Neuronal stem cell (in vitro differentiated cells): ENCODE data around the gene CAMTA1.

ENCODE experiments used
- DNase-seq: peaks from one replicate; pipeline ENCODE4 v3.0.0-alpha.2; 2013; ENCODE audit warnings: low spot score
- H2AFZ ChIP-seq: one replicate; pipeline ENCODE4 v1.6.1; 2013; ENCODE audit warnings: mild to moderate bottlenecking, low read length, inconsistent platforms
- H2AK5ac ChIP-seq: 2 replicates; pipeline ENCODE4 v1.6.1; 2013; ENCODE audit warnings: low read depth, mild to moderate bottlenecking, inconsistent platforms, low read length, moderate library complexity, mixed read lengths
- H2BK120ac ChIP-seq: 2 replicates; pipeline ENCODE4 v1.6.1; 2013; ENCODE audit warnings: low read depth, mild to moderate bottlenecking, inconsistent platforms, low read length, moderate library complexity, mixed read lengths
- H2BK12ac ChIP-seq: one replicate; pipeline ENCODE4 v1.6.1; 2013; ENCODE audit warnings: low read length, inconsistent platforms
- H2BK15ac ChIP-seq: 2 replicates; pipeline ENCODE4 v1.6.1; 2013; ENCODE audit warnings: mild to moderate bottlenecking, low read length, inconsistent platforms, mixed read lengths
- H2BK5ac ChIP-seq: one replicate; pipeline ENCODE4 v1.6.1; 2013; ENCODE audit warnings: inconsistent platforms, mild to moderate bottlenecking, low read length, moderate library complexity
- H3K14ac ChIP-seq: one replicate; pipeline ENCODE4 v1.6.1; 2013; ENCODE audit warnings: low read length, inconsistent platforms
- H3K18ac ChIP-seq: 2 replicates; pipeline ENCODE4 v1.6.1; 2013; ENCODE audit warnings: low read length, inconsistent platforms
- H3K23ac ChIP-seq: 2 replicates; pipeline ENCODE4 v1.6.1; 2013; ENCODE audit warnings: low read depth, mild to moderate bottlenecking, mixed read lengths, low read length, inconsistent platforms; ENCODE audit not compliant: poor library complexity
- H3K27ac ChIP-seq: replicated peaks from 3 replicates; pipeline ENCODE4 v1.5.1; 2013; ENCODE audit warnings: low read length, inconsistent platforms
- H3K27me3 ChIP-seq, 3 experiments: 2 replicates each; pipeline ENCODE4 v1.6.1; 2013; ENCODE audit warnings: low read length in 3 of 3, mild to moderate bottlenecking in 2 of 3, inconsistent platforms in 1 of 3, low read depth in 1 of 3, mixed read lengths in 1 of 3, moderate library complexity in 1 of 3; ENCODE audit not compliant: control insufficient read depth in 3 of 3, insufficient read depth in 3 of 3
- H3K36me3 ChIP-seq, 2 donors: replicated peaks in 1 of 2; 2 replicates each; pipeline ENCODE4 v1.6.1; 2013; ENCODE audit warnings: low read length in 2 of 2; ENCODE audit not compliant: control insufficient read depth in 2 of 2, insufficient read depth in 2 of 2
- H3K4ac ChIP-seq: 2 replicates; pipeline ENCODE4 v1.6.1; 2013; ENCODE audit warnings: inconsistent platforms, mild to moderate bottlenecking, low read length, moderate library complexity
- H3K4me1 ChIP-seq, 2 donors: 1 replicate in 1 of 2; 2 replicates in 1 of 2; pipeline ENCODE4 v1.6.1; 2013; ENCODE audit warnings: low read length in 2 of 2, low read depth in 1 of 2; ENCODE audit not compliant: control insufficient read depth in 2 of 2, insufficient read depth in 1 of 2
- H3K4me2 ChIP-seq: one replicate; pipeline ENCODE4 v1.6.1; 2013; ENCODE audit warnings: mild to moderate bottlenecking, low read length, inconsistent platforms; ENCODE audit not compliant: insufficient read depth, poor library complexity, severe bottlenecking
- H3K4me3 ChIP-seq, 2 donors: 2 replicates each; pipeline ENCODE4 v1.5.1; 2013; ENCODE audit warnings: low read length in 2 of 2, mild to moderate bottlenecking in 2 of 2, inconsistent platforms in 1 of 2, moderate library complexity in 1 of 2
- H3K79me1 ChIP-seq: one replicate; pipeline ENCODE4 v1.6.1; 2013; ENCODE audit warnings: low read depth, mild to moderate bottlenecking, inconsistent platforms, low read length, moderate library complexity
- H3K9ac ChIP-seq: one replicate; pipeline ENCODE4 v1.6.1; 2013; ENCODE audit warnings: mild to moderate bottlenecking, low read depth, low read length, inconsistent platforms; ENCODE audit not compliant: poor library complexity
- H3K9me3 ChIP-seq, 2 donors: replicated peaks in 1 of 2; 2 replicates each; pipeline versions ENCODE3 to v1.6.1; 2013; ENCODE audit warnings: low read length in 2 of 2, mild to moderate bottlenecking in 2 of 2, inconsistent platforms in 1 of 2, low read depth in 1 of 2, mixed read lengths in 1 of 2, moderate library complexity in 1 of 2; ENCODE audit not compliant: control insufficient read depth in 2 of 2, insufficient read depth in 1 of 2
- H4K8ac ChIP-seq: one replicate; pipeline ENCODE4 v1.6.1; 2013; ENCODE audit warnings: low read depth, mild to moderate bottlenecking, inconsistent platforms, low read length, moderate library complexity
- H4K91ac ChIP-seq: one replicate; pipeline ENCODE4 v1.6.1; 2013; ENCODE audit warnings: low read length, low read depth, mild to moderate bottlenecking, inconsistent platforms; ENCODE audit not compliant: poor library complexity
- WGBS, 2 donors: extraction: QIAGEN DNeasy Blood & Tissue Kit; methylation state at CpG; one replicate each; pipeline ENCODE4 v1.1.7; 2013; ENCODE audit warnings: missing lambda C conversion rate in 2 of 2, mixed read lengths in 1 of 2; ENCODE audit not compliant: insufficient read length in 2 of 2, insufficient replicate concordance in 1 of 2; ENCODE audit errors: extremely low coverage in 2 of 2; 5-methylcytosine and 5-hydroxymethylcytosine counted together

The CAMTA1 gene

GRCh38 chr1:6898974-6899539 lies 113.8 kb downstream of the CAMTA1 start:
- Histone ChIP-seq H3K9me3 (no peaks in the 10 kb centered on the region), H3K18ac (no peak overlapping the region), H2BK120ac (no peak overlapping the region), H2BK15ac (no peak overlapping the region), H2AK5ac (no peak overlapping the region), H4K91ac (no peak overlapping the region), H3K4me1 (peaks cover 1 to 3% of the 10 kb centered on the region in 2 donors), H3K36me3 (peaks cover 0 to 2% of the 10 kb centered on the region in 2 donors), H4K8ac (no peak overlapping the region), H3K23ac (no peak overlapping the region), H3K27me3 (no peaks in the 10 kb centered on the region), H2AFZ (no peak overlapping the region), H3K27ac (no peak overlapping the region), H2BK5ac (no peak overlapping the region), H2BK12ac (no peak overlapping the region), H3K4me2 (no peak overlapping the region), H3K79me1 (no peaks in the 10 kb centered on the region), H3K4me3 (no peak overlapping the region), H3K4ac (no peak overlapping the region), H3K9ac (no peak overlapping the region), H3K14ac (no peak overlapping the region)
- no peak for DNase-seq
- no CpG with 5 or more reads among the region's 7 CpGs for WGBS, 2 donors

GRCh38 chr1:6899621-6900020 lies 114.4 kb downstream of the CAMTA1 start:
- Histone ChIP-seq H2BK120ac (no peak overlapping the region), H4K8ac (no peak overlapping the region), H2AK5ac (no peak overlapping the region), H3K18ac (no peak overlapping the region), H2AFZ (no peak overlapping the region), H3K79me1 (no peaks in the 10 kb centered on the region), H4K91ac (no peak overlapping the region), H3K27ac (no peak overlapping the region), H2BK12ac (no peak overlapping the region), H2BK15ac (no peak overlapping the region), H3K36me3 (peaks cover 0 to 2% of the 10 kb centered on the region in 2 donors), H3K4me3 (no peak overlapping the region), H3K9me3 (no peaks in the 10 kb centered on the region), H3K4me1 (peaks cover 1 to 3% of the 10 kb centered on the region in 2 donors), H2BK5ac (no peak overlapping the region), H3K23ac (no peak overlapping the region), H3K4ac (no peak overlapping the region), H3K4me2 (no peak overlapping the region), H3K27me3 (no peaks in the 10 kb centered on the region), H3K9ac (no peak overlapping the region), H3K14ac (no peak overlapping the region)
- WGBS, 2 donors: no CpG with 5 or more reads among the region's 4 CpGs
- no peak for DNase-seq

- Histone ChIP-seq H3K79me1 (no peaks in the 10 kb centered on the region), H2AFZ (no peak overlapping the region), H2BK15ac (no peak overlapping the region), H3K23ac (no peak overlapping the region), H4K8ac (no peak overlapping the region), H4K91ac (no peak overlapping the region), H3K9ac (no peak overlapping the region), H2BK5ac (no peak overlapping the region), H2AK5ac (no peak overlapping the region), H3K18ac (no peak overlapping the region), H3K14ac (no peak overlapping the region), H3K4me1 (peaks cover 7 to 11% of the 10 kb centered on the region in 2 donors), H3K4me3 (no peak overlapping the region), H2BK12ac (no peak overlapping the region), H2BK120ac (no peak overlapping the region), H3K36me3 (peaks cover 0 to 2% of the 10 kb centered on the region in 2 donors), H3K27ac (no peak overlapping the region), H3K4me2 (no peak overlapping the region), H3K27me3 (no peaks in the 10 kb centered on the region), H3K9me3 (no peaks in the 10 kb centered on the region), H3K4ac (no peak overlapping the region)
- WGBS, 2 donors: no CpG with 5 or more reads among the region's 2 CpGs
- DNase-seq: no peak
Measured at GRCh38 chr1:6902153-6902552, 116.9 kb downstream of the CAMTA1 start.

- Histone ChIP-seq H3K4me3 (no peak overlapping the region), H2BK12ac (no peak overlapping the region), H3K18ac (no peak overlapping the region), H4K8ac (peak overlapping the region; percentile 29), H3K27me3 (no peaks in the 10 kb centered on the region), H4K91ac (no peak overlapping the region), H3K4me2 (no peak overlapping the region), H3K9ac (no peak overlapping the region), H2BK15ac (no peak overlapping the region), H3K23ac (no peak overlapping the region), H3K4me1 (peaks cover 8 to 15% of the 10 kb centered on the region in 2 donors), H2BK120ac (no peak overlapping the region), H3K4ac (no peak overlapping the region), H3K9me3 (no peaks in the 10 kb centered on the region), H3K14ac (no peak overlapping the region), H3K27ac (no peak overlapping the region), H3K79me1 (no peaks in the 10 kb centered on the region), H3K36me3 (no peaks in the 10 kb centered on the region), H2AK5ac (no peak overlapping the region), H2AFZ (no peak overlapping the region), H2BK5ac (no peak overlapping the region)
- DNase-seq: no peak
- no CpG with 5 or more reads among the region's 17 CpGs for WGBS, 2 donors
Measured at GRCh38 chr1:6904476-6905170, 119.4 kb downstream of the CAMTA1 start.
